Gastrocnemius medialis (tissue), 4 donors: Measurements from ENCODE around the gene ST6GALNAC3.

Experiments
- POLR2A ChIP-seq, 2 donors: fragments of 450-650 bp; IDR thresholded peaks; one replicate each; pipeline ENCODE4 v1.6.1; 2017; ENCODE audit warnings: antibody characterized with exemption in 2 of 2, mild to moderate bottlenecking in 2 of 2, moderate library complexity in 2 of 2
- TF ChIP-seq, protein P1 (sequence below), 5 experiments: fragments of 450-650 bp in 3 of 5; fragments of 200-600 bp in 2 of 5; sonication (generic) in 2 of 5; IDR thresholded peaks in 4 of 5; conservative IDR thresholded peaks in 1 of 5; 1 replicate in 4 of 5; 2 replicates in 1 of 5; pipeline ENCODE4 v1.5.1; 2016 to 2019; ENCODE audit warnings: antibody characterized with exemption in 5 of 5, mild to moderate bottlenecking in 3 of 5, moderate library complexity in 3 of 5

DNA sequence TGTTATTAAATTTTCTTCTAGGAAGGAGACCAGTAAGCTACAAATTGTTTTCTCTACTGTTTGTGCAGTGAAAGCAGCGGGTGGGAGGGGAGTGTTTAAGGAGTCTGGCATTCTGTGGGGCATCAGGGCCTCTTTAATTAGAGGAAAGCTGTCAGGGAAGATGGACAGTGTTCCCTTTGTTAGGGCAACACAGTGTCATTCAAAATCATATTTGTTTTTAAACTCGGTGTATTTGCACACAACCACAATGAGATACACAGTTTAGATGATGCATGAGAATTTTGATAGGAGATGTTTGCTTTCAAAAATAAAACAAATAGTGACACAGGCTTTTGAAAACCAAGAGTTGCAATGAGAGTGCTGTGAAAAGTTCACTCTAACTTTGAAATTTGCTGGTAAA, 15.1 kb upstream of the ST6GALNAC3 start:
- TF ChIP-seq POLR2A (IDR thresholded peaks at IDR 0.05), result no peak
- TF ChIP-seq, protein P1, sequence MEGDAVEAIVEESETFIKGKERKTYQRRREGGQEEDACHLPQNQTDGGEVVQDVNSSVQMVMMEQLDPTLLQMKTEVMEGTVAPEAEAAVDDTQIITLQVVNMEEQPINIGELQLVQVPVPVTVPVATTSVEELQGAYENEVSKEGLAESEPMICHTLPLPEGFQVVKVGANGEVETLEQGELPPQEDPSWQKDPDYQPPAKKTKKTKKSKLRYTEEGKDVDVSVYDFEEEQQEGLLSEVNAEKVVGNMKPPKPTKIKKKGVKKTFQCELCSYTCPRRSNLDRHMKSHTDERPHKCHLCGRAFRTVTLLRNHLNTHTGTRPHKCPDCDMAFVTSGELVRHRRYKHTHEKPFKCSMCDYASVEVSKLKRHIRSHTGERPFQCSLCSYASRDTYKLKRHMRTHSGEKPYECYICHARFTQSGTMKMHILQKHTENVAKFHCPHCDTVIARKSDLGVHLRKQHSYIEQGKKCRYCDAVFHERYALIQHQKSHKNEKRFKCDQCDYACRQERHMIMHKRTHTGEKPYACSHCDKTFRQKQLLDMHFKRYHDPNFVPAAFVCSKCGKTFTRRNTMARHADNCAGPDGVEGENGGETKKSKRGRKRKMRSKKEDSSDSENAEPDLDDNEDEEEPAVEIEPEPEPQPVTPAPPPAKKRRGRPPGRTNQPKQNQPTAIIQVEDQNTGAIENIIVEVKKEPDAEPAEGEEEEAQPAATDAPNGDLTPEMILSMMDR (IDR thresholded peaks at IDR 0.05 in 4 of 5, conservative IDR thresholded peaks at IDR 0.05 in 1 of 5), result no peak
